GM19455 (cell line): Measurements from ENCODE around the gene RTEL1.

ENCODE experiments used
- ATAC-seq: cut with Tn5 transposase; IDR thresholded peaks from one replicate; pipeline ENCODE4 v1.9.1; 2021; ENCODE audit not compliant: unreplicated experiment

RTEL1 gene

GRCh38 chr20:63739130-63740069, 81.3 kb downstream of the RTEL1 start, which contains the start of gene SLC2A4RG:
TSS of gene SLC2A4RG (plus strand) at chr20:63739776. CDS start at chr20:63739913, 137 bp downstream.
- ATAC-seq = no peak

DNA sequence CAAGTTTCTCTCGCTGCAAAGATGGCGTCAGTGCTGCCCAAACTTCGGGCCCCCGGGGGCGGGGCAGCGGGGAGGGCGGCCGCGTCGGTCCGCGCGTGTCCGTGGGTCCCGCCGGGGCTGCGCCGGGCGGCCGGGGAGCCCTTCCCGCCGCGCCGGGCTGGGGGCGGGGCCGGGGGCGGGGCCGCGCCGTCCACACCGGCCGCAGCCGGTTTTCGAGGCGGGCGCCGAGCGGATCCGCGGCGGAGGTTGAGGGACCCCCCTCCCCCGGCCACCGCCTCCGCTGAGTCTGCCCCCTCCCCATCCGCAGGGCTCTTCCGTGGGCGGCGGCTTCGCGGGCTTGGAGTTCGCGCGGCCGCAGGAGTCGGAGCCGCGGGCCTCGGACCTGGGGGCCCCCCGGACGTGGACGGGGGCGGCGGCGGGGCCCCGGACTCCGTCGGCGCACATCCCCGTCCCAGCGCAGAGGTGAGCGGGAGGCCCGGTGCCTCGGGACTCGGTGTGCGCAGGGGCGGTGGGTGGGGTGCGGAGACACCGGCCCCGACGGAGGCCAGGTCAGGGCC, 82.0 kb downstream of the RTEL1 start:
- no peak for ATAC-seq

- ATAC-seq = no peak
Measured at GRCh38 chr20:63740627-63741353, 82.7 kb downstream of the RTEL1 start.

DNA sequence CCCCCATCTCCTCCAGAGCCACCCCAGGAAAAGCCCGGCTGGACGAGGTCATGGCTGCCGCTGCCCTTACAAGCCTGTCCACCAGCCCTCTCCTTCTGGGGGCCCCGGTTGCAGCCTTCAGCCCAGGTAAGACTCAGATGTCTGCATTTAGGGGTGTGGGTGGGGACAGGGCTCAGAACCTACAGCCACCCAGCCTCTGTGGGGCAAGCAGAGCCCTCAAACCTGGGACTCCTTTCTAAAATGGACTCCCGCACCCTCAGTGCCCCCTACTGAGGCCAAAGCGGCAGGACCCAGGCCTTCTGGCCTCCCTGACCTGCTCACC, 83.2 kb downstream of the RTEL1 start:
- ATAC-seq = no peak

- no peak for ATAC-seq
Measured at GRCh38 chr20:63741676-63742380, 83.7 kb downstream of the RTEL1 start.

GRCh38 chr20:63742381-63743024, 84.4 kb downstream of the RTEL1 start:
- ATAC-seq = no peak

GRCh38 chr20:63743210-63743970, 85.3 kb downstream of the RTEL1 start:
- ATAC-seq = no peak

- ATAC-seq = no peak
Measured at GRCh38 chr20:63744158-63744557, 86.0 kb downstream of the RTEL1 start.

- no peak for ATAC-seq
Measured at GRCh38 chr20:63744574-63745423, 86.7 kb downstream of the RTEL1 start.

- ATAC-seq = no peak
Measured at GRCh38 chr20:63745424-63745805, 87.3 kb downstream of the RTEL1 start.
